PC-3 (cell line): ENCODE data around the gene FAM107A. TPM values are rescaled to one million over a fixed set of nuclear protein-coding genes. Genes with fewer than 3 reads are reported as not detected.

Experiments used
- ATAC-seq: fragments of 200-7000 bp; cut with Tn5 transposase; 2 replicates; pipeline ENCODE4 v1.9.1; 2020; ENCODE audit warnings: mild to moderate bottlenecking, moderate library complexity
- BruUV-seq: library from RNA; stranded (reverse); fragments of 400-500 nt; replicated peaks from 2 replicates; lab custom pipeline; 2021; lab: Mats Ljungman, UMichigan
- CTCF ChIA-PET: fragments of 300-600 bp; sonication (Branson Sonifier 250); formaldehyde crosslinking; loops from one replicate; lab custom pipeline; 2022; ENCODE audit warnings: antibody characterized with exemption; lab: Charles Lee
- POLR2A ChIA-PET: fragments of 300-600 bp; sonication (Branson Sonifier 250); formaldehyde crosslinking; loops from one replicate; lab custom pipeline; 2022; ENCODE audit warnings: antibody characterized with exemption; ENCODE audit not compliant: unreplicated experiment; lab: Charles Lee
- DNase-seq: peaks from one replicate; pipeline ENCODE4 v3.0.0-alpha.2; 2015
- H2AFZ ChIP-seq: fragments of 300-600 bp; sonication (generic); 2 replicates; pipeline ENCODE4 v1.6.0; 2016; ENCODE audit warnings: antibody characterized with exemption, low read length
- H3F3A ChIP-seq: fragments of 300-600 bp; sonication (generic); one replicate; pipeline ENCODE4 v1.6.0; 2017; ENCODE audit warnings: antibody characterized with exemption, low read length, control low read depth, mild to moderate bottlenecking; ENCODE audit not compliant: unreplicated experiment
- H3K27ac ChIP-seq: fragments of 300-600 bp; sonication (generic); 2 replicates; pipeline ENCODE4 v1.5.1; 2016; ENCODE audit warnings: mild to moderate bottlenecking, low read length
- H3K27me3 ChIP-seq: fragments of 300-600 bp; sonication (generic); 2 replicates; pipeline ENCODE4 v1.6.1; 2016; ENCODE audit warnings: low read length, mixed read lengths
- H3K36me3 ChIP-seq: fragments of 300-600 bp; sonication (generic); 2 replicates; pipeline ENCODE4 v1.6.1; 2016; ENCODE audit warnings: low read depth, mixed run types, low read length, mixed read lengths
- H3K4me1 ChIP-seq: fragments of 300-600 bp; sonication (generic); 2 replicates; pipeline ENCODE4 v1.5.1; 2016; ENCODE audit warnings: low read length; ENCODE audit not compliant: insufficient read depth
- H3K4me2 ChIP-seq: fragments of 300-600 bp; sonication (generic); 2 replicates; pipeline ENCODE4 v1.6.0; 2016; ENCODE audit warnings: low read length
- H3K4me3 ChIP-seq: fragments of 300-600 bp; sonication (generic); 2 replicates; pipeline ENCODE4 v1.5.1; 2016; ENCODE audit warnings: mild to moderate bottlenecking, low read length, mixed read lengths
- H3K79me2 ChIP-seq: fragments of 300-600 bp; sonication (generic); 2 replicates; pipeline ENCODE4 v1.6.1; 2017; ENCODE audit warnings: low read length, mixed read lengths
- H3K9ac ChIP-seq: fragments of 300-600 bp; sonication (generic); 2 replicates; pipeline ENCODE4 v1.6.0; 2016; ENCODE audit warnings: mild to moderate bottlenecking, low read length
- H3K9me2 ChIP-seq: fragments of 300-600 bp; sonication (generic); replicated peaks from 2 replicates; pipeline ENCODE4 v1.6.1; 2016; ENCODE audit warnings: mixed run types, low read length, mixed read lengths
- H3K9me3 ChIP-seq: fragments of 300-600 bp; sonication (generic); 2 replicates; pipeline ENCODE4 v1.6.1; 2016; ENCODE audit warnings: low read length, mixed read lengths
- H4K20me1 ChIP-seq: fragments of 300-600 bp; sonication (generic); 2 replicates; pipeline ENCODE4 v1.6.1; 2016; ENCODE audit warnings: low read length, mixed read lengths
- CTCF ChIP-seq: fragments of 300-600 bp; sonication (generic); conservative IDR thresholded peaks from 2 replicates; pipeline ENCODE4 v1.5.1; 2017; ENCODE audit warnings: antibody characterized with exemption, low read depth, mild to moderate bottlenecking, low read length
- EZH2 ChIP-seq: fragments of 300-600 bp; sonication (generic); IDR thresholded peaks from one replicate; pipeline ENCODE4 v1.6.1; 2017; ENCODE audit warnings: antibody characterized with exemption, mild to moderate bottlenecking, low read length; ENCODE audit not compliant: unreplicated experiment
- EZH2phosphoT487 ChIP-seq: fragments of 300-600 bp; sonication (generic); IDR thresholded peaks from 2 replicates; pipeline ENCODE4 v1.6.1; 2018; ENCODE audit warnings: mild to moderate bottlenecking, antibody characterized with exemption, low read length, borderline replicate concordance
- intact Hi-C: fragments of 100-400 bp; cut with micrococcal nuclease; formaldehyde crosslinking; loops from 2 replicates; pipeline ENCODE4 v1.9.0; 2023
- total RNA-seq: library from RNA; depleted of rRNA; stranded (reverse); fragments of >200 nt; gene quantifications from 2 replicates; pipeline ENCODE4 v1.2.3, GENCODE V29; 2014

The FAM107A gene
- total RNA-seq, 1 experiment from 2014 or later, result 0.07 TPM

DNA sequence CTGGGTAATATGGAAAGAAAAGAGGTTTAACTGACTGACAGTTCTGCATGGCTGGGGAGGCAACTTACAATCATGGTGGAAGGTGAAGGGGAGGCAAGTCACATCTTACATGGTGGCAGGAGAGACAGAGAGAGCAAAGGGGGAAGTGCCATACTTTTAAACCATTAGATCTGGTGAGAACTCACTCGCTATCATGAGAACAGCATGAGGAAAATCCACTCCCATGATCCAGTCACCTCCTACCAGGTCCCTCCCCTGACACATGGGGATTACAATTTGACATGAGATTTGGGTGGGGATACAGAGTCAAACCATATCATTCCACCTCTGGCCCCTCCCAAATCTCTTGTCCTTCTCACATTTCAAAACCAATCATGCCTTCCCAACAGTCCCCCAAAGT, 24.2 kb downstream of the FAM107A start:
- DNase-seq, result no peak

DNA sequence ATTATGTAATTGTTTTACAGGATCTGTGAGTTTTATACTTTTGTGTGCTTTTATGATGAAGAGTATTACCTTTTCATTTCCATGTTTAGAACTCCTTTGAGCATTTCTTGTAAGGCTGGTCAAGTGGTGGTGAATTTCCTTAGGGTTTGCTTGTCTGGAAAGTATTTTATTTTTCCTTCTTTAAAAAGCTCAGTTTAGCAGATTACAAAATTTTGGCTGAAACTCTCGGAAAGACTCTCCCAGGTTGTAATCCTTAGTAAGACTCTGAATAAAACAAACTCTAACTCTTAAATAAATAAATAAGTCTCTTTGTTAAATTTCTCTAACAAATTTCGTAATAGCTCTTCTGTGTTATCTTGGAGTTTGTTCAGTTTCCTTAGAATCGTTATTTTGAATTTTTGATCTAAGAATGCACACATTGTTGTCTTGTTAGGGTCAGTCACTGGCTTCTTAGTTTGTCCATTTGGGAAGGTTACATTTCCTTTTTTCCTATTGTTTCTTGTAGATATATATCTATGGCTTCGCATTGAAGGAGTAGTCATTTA, 25.5 kb downstream of the FAM107A start:
- no peak overlapping the region for H2AFZ ChIP-seq
- H3K4me3 ChIP-seq, result no peak overlapping the region
- H3K27ac ChIP-seq, result no peak overlapping the region
- POLR2A ChIA-PET, result no interaction called here
- TF ChIP-seq CTCF (no peak), EZH2phosphoT487 (no peak), EZH2 (no peak)
- no peaks in the 10 kb centered on the region for H3K79me2 ChIP-seq
- H3K9me3 ChIP-seq, result no peaks in the 10 kb centered on the region
- no peaks in the 10 kb centered on the region for H3K27me3 ChIP-seq
- DNase-seq, result no peak
- H3K4me2 ChIP-seq, result no peak overlapping the region
- intact Hi-C loops, result no loop called here
- no TSS peak for BruUV-seq
- H3K9ac ChIP-seq, result no peak overlapping the region
- H4K20me1 ChIP-seq, result no peaks in the 10 kb centered on the region
- H3K9me2 ChIP-seq, result no peaks in the 10 kb centered on the region
- no peaks in the 10 kb centered on the region for H3K4me1 ChIP-seq
- no peak for ATAC-seq
- no peaks in the 10 kb centered on the region for H3K36me3 ChIP-seq
- CTCF ChIA-PET, result no interaction called here
- no peaks in the 10 kb centered on the region for H3F3A ChIP-seq

More for the DNA sequence above, 24.2 kb downstream of the FAM107A start:
- ChIA-PET POLR2A (no interaction called here), CTCF (no interaction called here)
- Histone ChIP-seq H3K36me3 (no peaks in the 10 kb centered on the region), H3K9me2 (no peaks in the 10 kb centered on the region), H3K9ac (no peak overlapping the region), H3F3A (no peaks in the 10 kb centered on the region), H4K20me1 (no peaks in the 10 kb centered on the region), H3K4me1 (no peaks in the 10 kb centered on the region), H3K4me3 (no peak overlapping the region), H3K79me2 (no peaks in the 10 kb centered on the region), H3K9me3 (no peaks in the 10 kb centered on the region), H3K27ac (no peak overlapping the region), H3K4me2 (no peak overlapping the region), H3K27me3 (no peaks in the 10 kb centered on the region), H2AFZ (no peak overlapping the region)
- no TSS peak for BruUV-seq
- ATAC-seq, result no peak
- intact Hi-C loops, result no loop called here
- TF ChIP-seq EZH2, result no peak
- no peak for TF ChIP-seq EZH2phosphoT487
- TF ChIP-seq CTCF, result no peak

DNA sequence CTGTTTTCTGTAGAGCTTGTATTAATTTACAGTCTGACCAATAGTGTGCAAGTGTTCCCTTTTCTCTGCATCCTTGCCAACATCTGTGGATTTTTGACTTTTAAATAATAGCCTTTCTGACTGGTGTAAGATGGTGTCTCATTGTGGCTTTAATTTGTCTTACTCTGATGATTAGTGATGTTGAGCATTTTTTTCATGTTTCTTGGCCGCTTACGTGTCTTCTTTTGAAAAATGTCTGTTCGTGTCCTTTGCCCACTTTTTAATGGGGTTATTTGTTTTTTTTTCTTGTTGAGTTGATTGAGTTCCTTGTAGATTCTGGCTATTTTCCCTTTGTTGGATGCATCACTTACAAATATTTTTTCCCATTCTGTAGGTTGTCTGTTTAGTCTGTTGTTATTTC, 32.6 kb downstream of the FAM107A start:
- Histone ChIP-seq H3K9me2 (no peaks in the 10 kb centered on the region), H3K4me1 (no peaks in the 10 kb centered on the region), H3K4me3 (no peak overlapping the region), H3F3A (no peaks in the 10 kb centered on the region), H4K20me1 (no peaks in the 10 kb centered on the region), H3K4me2 (no peak overlapping the region), H3K79me2 (no peaks in the 10 kb centered on the region), H3K9me3 (no peaks in the 10 kb centered on the region), H3K27me3 (no peaks in the 10 kb centered on the region), H3K9ac (no peak overlapping the region), H2AFZ (no peak overlapping the region), H3K36me3 (no peaks in the 10 kb centered on the region), H3K27ac (no peak overlapping the region)
- DNase-seq (no peak), ATAC-seq (no peak)
- POLR2A ChIA-PET, result no interaction called here
- intact Hi-C loops, result no loop called here
- no peak for TF ChIP-seq EZH2phosphoT487
- no peak for TF ChIP-seq EZH2
- no peak for TF ChIP-seq CTCF
- CTCF ChIA-PET, result no interaction called here
- no TSS peak for BruUV-seq
